ENCODE results near the gene KIF13A. TPM values are rescaled to one million over a fixed set of nuclear protein-coding genes. Genes with fewer than 3 reads are reported as not detected.

KIF13A gene
- total and polyA plus RNA-seq, 2 experiments from 2014 or later: 8.4 to 28.2 TPM

GRCh38 chr6:17928514-17929430, 58.7 kb downstream of the KIF13A start:
- peaks cover 78% of the 10 kb centered on the region for H3K79me2 ChIP-seq (replicated peaks; ENCODE audit: insufficient read depth)
- ATAC-seq (no peak), DNase-seq (ENCODE audit: low spot score) (no peak)
- Mint-ChIP-seq H3K4me1 (peaks cover 52% of the 10 kb centered on the region), H3K9me3 (no peaks in the 10 kb centered on the region), H3K27ac (no peak overlapping the region), H3K27me3 (ENCODE audit: insufficient read depth, low read depth, poor library complexity) (peaks cover 3% of the 10 kb centered on the region), H3K36me3 (ENCODE audit: low read depth) (no peaks in the 10 kb centered on the region), H3K4me3 (no peak overlapping the region)
- H3K36me3 ChIP-seq (ENCODE audit: insufficient read depth): no peaks in the 10 kb centered on the region
- H3K4me3 ChIP-seq: no peak overlapping the region
- H3K9me2 ChIP-seq (ENCODE audit: insufficient read depth): no peaks in the 10 kb centered on the region
- H4K20me1 ChIP-seq (replicated peaks; ENCODE audit: insufficient read depth): no peaks in the 10 kb centered on the region
- H3K27me3 ChIP-seq (ENCODE audit: insufficient read depth): no peaks in the 10 kb centered on the region
- peaks cover 54% of the 10 kb centered on the region for H3K4me1 ChIP-seq (ENCODE audit: insufficient read depth)
- H3K27ac ChIP-seq (ENCODE audit: low read depth): no peak overlapping the region
- no peak overlapping the region for H2AFZ ChIP-seq
- H3K4me2 ChIP-seq: no peak overlapping the region
- TF ChIP-seq STAT1 (IDR thresholded peaks at IDR 0.05; ENCODE audit: unreplicated experiment) (no peak), ETS1 (IDR thresholded peaks at IDR 0.05) (no peak), CREB1 (CRISPR knock-in tag; IDR thresholded peaks at IDR 0.05; ENCODE audit: low read depth) (no peak), ZNF331 (CRISPR knock-in tag; IDR thresholded peaks at IDR 0.05; ENCODE audit: low read depth) (no peak), EZH2 (IDR thresholded peaks at IDR 0.05; ENCODE audit: low read depth, unreplicated experiment) (no peak), EZH2phosphoT487 (IDR thresholded peaks at IDR 0.05; ENCODE audit: unreplicated experiment) (no peak), JUNB (IDR thresholded peaks at IDR 0.05; ENCODE audit: unreplicated experiment) (no peak), NANOG (IDR thresholded peaks at IDR 0.05; ENCODE audit: borderline replicate concordance) (no peak), ZNF114 (CRISPR knock-in tag; IDR thresholded peaks at IDR 0.05) (no peak), CTCF (conservative IDR thresholded peaks at IDR 0.05; ENCODE audit: low read depth in 2 of 2) (no peak), POLR2AphosphoS5 (IDR thresholded peaks at IDR 0.05; ENCODE audit: low read depth) (no peak), ZNF462 (CRISPR knock-in tag; IDR thresholded peaks at IDR 0.05) (no peak), REST (IDR thresholded peaks at IDR 0.05; ENCODE audit: unreplicated experiment) (no peak)
- no peaks in the 10 kb centered on the region for H3F3A ChIP-seq (replicated peaks; ENCODE audit: low read depth)

All from GM23338 (cell line).